Transverse colon (tissue), 4 donors: ENCODE data around the gene RETREG1.

ENCODE experiments used
- CTCF ChIP-seq, 5 experiments: fragments of 200-600 bp in 3 of 5; fragments of 450-650 bp in 2 of 5; sonication (generic) in 3 of 5; IDR thresholded peaks; 1 replicate in 2 of 5; 2 replicates in 3 of 5; pipeline ENCODE4 v1.5.1; 2016 to 2017; ENCODE audit warnings: antibody characterized with exemption in 5 of 5, inconsistent platforms in 3 of 5, mild to moderate bottlenecking in 2 of 5, moderate library complexity in 1 of 5
- POLR2A ChIP-seq: fragments of 450-650 bp; IDR thresholded peaks from one replicate; pipeline ENCODE4 v1.6.1; 2016; ENCODE audit warnings: antibody characterized with exemption, mild to moderate bottlenecking, moderate library complexity
- POLR2AphosphoS5 ChIP-seq, 3 donors: sonication (generic); formaldehyde crosslinking; IDR thresholded peaks; one replicate each; pipeline ENCODE4 v1.6.1; 2016; ENCODE audit warnings: antibody characterized with exemption in 3 of 3

- TF ChIP-seq CTCF (IDR thresholded peaks at IDR 0.05): no peak
- TF ChIP-seq POLR2AphosphoS5 (IDR thresholded peaks at IDR 0.05): no peak
- no peak for TF ChIP-seq POLR2A
These were observed 106.7 kb downstream of the RETREG1 start for GRCh38 chr5:16510098-16510497.
